Large intestine (tissue), 3 donors: ENCODE measurements around the gene IL22RA1. TPM values are rescaled to one million over a fixed set of nuclear protein-coding genes. Genes with fewer than 3 reads are reported as not detected.

Source experiments
- DNase-seq, 2 donors: peaks; one replicate each; pipeline versions ENCODE4 v3.0.0 to v3.0.0-alpha.2; 2013
- H3K27ac ChIP-seq: one replicate; pipeline ENCODE4 v1.5.1; 2013; ENCODE audit warnings: low read length
- H3K27me3 ChIP-seq: 2 replicates; pipeline ENCODE4 v1.6.1; 2013; ENCODE audit warnings: low read length; ENCODE audit not compliant: control insufficient read depth, insufficient read depth
- H3K36me3 ChIP-seq: 2 replicates; pipeline ENCODE4 v1.6.1; 2013; ENCODE audit warnings: low read length; ENCODE audit not compliant: control insufficient read depth, insufficient read depth
- H3K4me1 ChIP-seq: one replicate; pipeline ENCODE4 v1.6.1; 2013; ENCODE audit warnings: low read length; ENCODE audit not compliant: control insufficient read depth, insufficient read depth
- H3K4me3 ChIP-seq: one replicate; pipeline ENCODE4 v1.5.1; 2013; ENCODE audit warnings: low read length
- H3K9me3 ChIP-seq: one replicate; pipeline ENCODE4 v1.6.1; 2013; ENCODE audit warnings: mild to moderate bottlenecking, low read depth, low read length, moderate library complexity; ENCODE audit not compliant: control insufficient read depth
- WGBS: methylation state at CpG from one replicate; pipeline ENCODE4 v1.1.5; 2013; ENCODE audit warnings: low lambda C conversion rate; ENCODE audit not compliant: insufficient coverage; 5-methylcytosine and 5-hydroxymethylcytosine counted together
- polyA plus RNA-seq: library from polyadenylated mRNA; unstranded; fragments of 120-200 nt; gene quantifications from one replicate; pipeline ENCODE4 v1.2.1, GENCODE V29; 2013

IL22RA1 gene
- polyA plus RNA-seq, 1 donor: 100 TPM

- DNase-seq: peak in 1 of 2 donors; percentile 60
- Histone ChIP-seq H3K4me3 (no peak overlapping the region), H3K9me3 (peaks cover 2% of the 10 kb centered on the region), H3K4me1 (peaks cover 39% of the 10 kb centered on the region), H3K36me3 (peaks cover 11% of the 10 kb centered on the region), H3K27me3 (peaks cover 13% of the 10 kb centered on the region), H3K27ac (peak overlapping the region; percentile 92)
- WGBS: no CpG with 5 or more reads among the region's 4 CpGs
Measured at GRCh38 chr1:24185076-24185475, 42.1 kb upstream of the IL22RA1 start.

- Histone ChIP-seq H3K27me3 (peaks cover 8% of the 10 kb centered on the region), H3K4me1 (peaks cover 26% of the 10 kb centered on the region), H3K9me3 (peaks cover 2% of the 10 kb centered on the region), H3K4me3 (no peak overlapping the region), H3K36me3 (peaks cover 18% of the 10 kb centered on the region), H3K27ac (no peak overlapping the region)
- DNase-seq: no peak
- WGBS: no CpG with 5 or more reads among the region's 6 CpGs
Measured at GRCh38 chr1:24182061-24182460, 39.1 kb upstream of the IL22RA1 start.

DNA sequence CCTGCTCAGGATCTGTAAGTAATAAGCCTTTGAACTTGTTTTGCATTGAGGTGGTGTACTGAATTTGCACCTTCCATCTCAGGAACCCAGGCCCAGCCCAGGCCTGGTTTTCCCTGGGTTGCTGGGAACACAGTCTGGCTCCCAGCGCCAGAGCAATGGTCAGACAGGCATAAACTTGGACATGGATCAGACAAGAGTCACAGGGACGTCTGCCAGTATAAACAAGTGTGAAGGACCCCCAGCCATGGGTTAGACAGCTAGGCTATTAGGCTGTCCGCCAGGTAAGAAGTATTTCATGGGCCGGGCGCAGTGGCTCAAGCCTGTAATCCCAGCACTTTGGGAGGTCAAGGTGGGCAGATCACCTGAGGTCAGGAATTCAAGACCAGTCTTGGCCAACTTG, 38.7 kb upstream of the IL22RA1 start:
- H3K27me3 ChIP-seq: peaks cover 5% of the 10 kb centered on the region
- no peak overlapping the region for H3K4me3 ChIP-seq
- WGBS: no CpG with 5 or more reads among the region's 5 CpGs
- H3K4me1 ChIP-seq: peaks cover 26% of the 10 kb centered on the region
- H3K9me3 ChIP-seq: peaks cover 2% of the 10 kb centered on the region
- no peak overlapping the region for H3K27ac ChIP-seq
- DNase-seq: no peak
- peaks cover 18% of the 10 kb centered on the region for H3K36me3 ChIP-seq

GRCh38 chr1:24180676-24181075, 37.7 kb upstream of the IL22RA1 start:
- H3K4me1 ChIP-seq: peaks cover 19% of the 10 kb centered on the region
- H3K9me3 ChIP-seq: peaks cover 2% of the 10 kb centered on the region
- peaks cover 18% of the 10 kb centered on the region for H3K36me3 ChIP-seq
- no peak overlapping the region for H3K27ac ChIP-seq
- no CpG with 5 or more reads among the region's 6 CpGs for WGBS
- DNase-seq: no peak
- H3K27me3 ChIP-seq: no peaks in the 10 kb centered on the region
- H3K4me3 ChIP-seq: no peak overlapping the region

GRCh38 chr1:24179251-24179840, 36.4 kb upstream of the IL22RA1 start:
- H3K9me3 ChIP-seq: peaks cover 2% of the 10 kb centered on the region
- DNase-seq: no peak
- H3K4me1 ChIP-seq: peaks cover 14% of the 10 kb centered on the region
- no CpG with 5 or more reads among the region's 10 CpGs for WGBS
- H3K4me3 ChIP-seq: no peak overlapping the region
- no peaks in the 10 kb centered on the region for H3K27me3 ChIP-seq
- H3K27ac ChIP-seq: no peak overlapping the region
- H3K36me3 ChIP-seq: peaks cover 18% of the 10 kb centered on the region

DNA sequence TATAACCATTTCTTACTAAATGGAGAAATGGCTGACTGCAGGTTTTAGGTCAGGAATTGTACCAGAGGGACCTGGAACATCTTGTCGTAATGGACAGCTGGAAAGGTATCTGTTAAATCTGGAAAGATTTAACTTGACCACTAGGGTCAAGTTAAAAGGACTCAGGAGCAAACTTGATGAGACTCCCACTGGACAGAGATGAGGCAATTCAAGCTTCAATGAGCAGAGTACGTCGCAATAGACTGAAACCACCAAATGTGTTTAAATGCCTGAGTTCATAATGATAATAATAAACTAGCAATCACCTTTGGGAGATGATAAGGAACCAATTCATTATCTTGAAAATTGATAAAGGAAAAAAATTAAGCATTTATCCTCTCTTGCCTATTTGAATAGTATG, 35.5 kb upstream of the IL22RA1 start:
- Histone ChIP-seq H3K4me3 (no peak overlapping the region), H3K27me3 (no peaks in the 10 kb centered on the region)
- 72% methylated on average over 2 of the region's 3 CpGs for WGBS

GRCh38 chr1:24177161-24177560, 34.2 kb upstream of the IL22RA1 start:
- Histone ChIP-seq H3K4me3 (no peak overlapping the region), H3K27me3 (no peaks in the 10 kb centered on the region), H3K9me3 (no peaks in the 10 kb centered on the region), H3K27ac (no peak overlapping the region), H3K36me3 (peaks cover 21% of the 10 kb centered on the region), H3K4me1 (peaks cover 8% of the 10 kb centered on the region)
- 100% methylated on average over 1 of the region's 10 CpGs for WGBS
- DNase-seq: no peak

More for the DNA sequence above, 35.5 kb upstream of the IL22RA1 start:
- DNase-seq: no peak
- Histone ChIP-seq H3K4me1 (peaks cover 10% of the 10 kb centered on the region), H3K27ac (no peak overlapping the region), H3K9me3 (no peaks in the 10 kb centered on the region), H3K36me3 (peaks cover 18% of the 10 kb centered on the region)

DNA sequence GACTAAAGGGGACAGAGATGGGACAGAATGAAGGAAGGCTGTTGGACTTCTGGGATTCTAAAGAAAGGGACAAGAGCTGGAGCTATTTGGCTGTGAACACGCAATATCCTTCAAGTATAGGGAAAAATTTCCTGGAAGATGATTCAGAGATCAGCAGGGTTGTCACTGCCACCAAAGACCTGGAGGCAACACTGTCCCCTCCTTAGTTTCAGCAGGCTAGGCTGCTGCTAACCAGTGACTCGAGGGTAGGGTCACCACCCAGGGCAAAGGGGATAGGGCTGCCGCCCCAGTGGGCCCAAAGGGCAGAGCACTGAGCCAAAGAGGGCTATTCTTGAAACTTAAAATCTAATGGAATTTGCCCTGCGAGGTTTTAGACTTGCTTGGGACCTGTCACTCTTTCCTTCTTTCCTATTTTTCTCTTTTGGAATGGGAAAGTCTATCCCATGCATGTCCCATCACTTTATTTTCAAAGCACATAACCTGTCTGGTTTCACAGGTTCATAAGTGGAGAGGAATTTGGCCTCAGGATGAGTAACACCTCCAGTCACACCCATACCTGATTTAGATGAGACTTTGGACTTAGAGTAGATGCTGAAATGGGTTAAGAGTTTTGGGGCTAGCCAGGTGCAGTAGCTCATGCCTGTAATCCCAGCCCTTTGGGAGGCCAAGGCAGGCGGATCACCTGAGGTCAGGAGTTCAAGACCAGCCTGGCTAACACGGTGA, 32.3 kb upstream of the IL22RA1 start:
- WGBS: no CpG with 5 or more reads among the region's 6 CpGs
- Histone ChIP-seq H3K27ac (peak overlapping the region; percentile 8), H3K9me3 (no peaks in the 10 kb centered on the region), H3K36me3 (peaks cover 10% of the 10 kb centered on the region), H3K4me3 (no peak overlapping the region), H3K27me3 (no peaks in the 10 kb centered on the region), H3K4me1 (peaks cover 8% of the 10 kb centered on the region)
- peak in 1 of 2 donors; percentile 37 for DNase-seq

DNA sequence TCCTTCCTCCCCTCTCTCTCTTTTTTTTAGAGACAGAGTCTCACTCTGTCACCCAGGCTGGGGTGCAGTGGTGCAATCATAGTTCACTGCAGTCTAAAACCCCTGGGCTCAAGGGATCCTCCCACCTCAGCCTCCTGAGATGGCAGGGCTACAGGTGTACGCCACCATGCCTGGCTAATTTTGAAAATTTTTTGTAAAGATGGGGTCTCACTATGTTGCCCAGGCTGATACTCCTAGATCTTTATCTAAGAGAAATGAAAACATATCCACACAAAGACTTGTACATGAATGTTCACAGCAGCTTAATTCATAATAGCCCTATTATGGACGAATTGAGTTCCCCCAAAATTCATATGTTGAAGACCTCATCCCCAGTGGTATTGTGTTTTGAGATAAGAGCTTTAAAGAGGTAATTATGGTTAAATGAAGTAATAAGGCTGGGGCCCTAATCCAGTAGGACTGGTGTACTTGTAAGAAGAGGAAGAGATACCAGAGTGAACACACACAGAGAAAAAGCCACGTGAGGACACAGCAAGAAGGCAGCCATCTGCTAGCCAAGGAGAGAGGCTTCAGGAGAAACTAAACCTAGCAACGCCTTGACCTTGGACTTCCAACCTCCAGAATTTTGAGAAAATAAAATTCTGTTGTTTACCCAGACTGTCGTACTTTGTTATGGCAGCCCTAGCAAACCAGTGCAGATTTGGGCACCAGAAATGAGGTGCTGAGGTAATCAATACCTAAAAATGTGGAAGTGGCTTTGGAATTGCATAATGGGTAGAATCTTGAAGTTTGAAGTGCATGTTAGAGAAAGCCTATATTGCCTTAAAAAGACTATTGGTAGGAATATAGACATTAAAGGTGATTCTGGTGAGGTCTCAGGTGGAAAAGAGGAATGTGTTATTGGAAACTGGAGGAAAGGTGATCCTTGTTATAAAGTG, 31.0 kb upstream of the IL22RA1 start:
- Histone ChIP-seq H3K9me3 (no peaks in the 10 kb centered on the region), H3K4me3 (no peak overlapping the region), H3K36me3 (peaks cover 15% of the 10 kb centered on the region), H3K27ac (no peak overlapping the region), H3K4me1 (peaks cover 8% of the 10 kb centered on the region), H3K27me3 (no peaks in the 10 kb centered on the region)
- no peak for DNase-seq
- WGBS: 93% methylated on average over 2 of the region's 5 CpGs

DNA sequence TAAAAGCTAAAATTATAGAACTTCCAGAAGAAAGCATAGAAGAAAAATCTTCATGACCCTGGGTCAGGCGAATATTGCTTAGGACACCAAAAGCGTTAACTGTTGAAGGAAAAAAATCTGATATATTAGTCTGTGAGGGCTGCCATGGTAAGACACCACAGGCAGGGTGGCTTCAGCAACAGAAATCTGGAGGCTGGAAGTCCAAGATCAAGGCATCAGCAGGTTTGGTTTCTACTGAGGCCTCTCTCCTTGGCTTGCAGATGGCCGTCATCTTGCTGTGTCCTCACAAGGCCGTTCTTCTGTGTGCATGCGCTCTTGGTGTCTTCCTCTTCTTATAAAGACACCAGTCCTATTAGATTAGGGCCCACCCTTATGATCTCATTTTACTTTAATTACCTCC, 29.7 kb upstream of the IL22RA1 start:
- Histone ChIP-seq H3K36me3 (peaks cover 20% of the 10 kb centered on the region), H3K27me3 (no peaks in the 10 kb centered on the region), H3K4me1 (peaks cover 8% of the 10 kb centered on the region), H3K27ac (no peak overlapping the region), H3K4me3 (no peak overlapping the region), H3K9me3 (no peaks in the 10 kb centered on the region)
- whole genome bisulfite sequencing: 100% methylated on average over 3 of the region's 5 CpGs
- DNase-seq: no peak
